ENCODE results near the gene TTLL1.
A peak's percentile ranks its signal among the peaks of the same experiment; 100 is the strongest.
"Not testable (repeated sequence)": the region's sequence is repeated elsewhere in the genome, so short reads cannot be mapped to it uniquely, and the experiment has no call there.

TTLL1 gene

DNA sequence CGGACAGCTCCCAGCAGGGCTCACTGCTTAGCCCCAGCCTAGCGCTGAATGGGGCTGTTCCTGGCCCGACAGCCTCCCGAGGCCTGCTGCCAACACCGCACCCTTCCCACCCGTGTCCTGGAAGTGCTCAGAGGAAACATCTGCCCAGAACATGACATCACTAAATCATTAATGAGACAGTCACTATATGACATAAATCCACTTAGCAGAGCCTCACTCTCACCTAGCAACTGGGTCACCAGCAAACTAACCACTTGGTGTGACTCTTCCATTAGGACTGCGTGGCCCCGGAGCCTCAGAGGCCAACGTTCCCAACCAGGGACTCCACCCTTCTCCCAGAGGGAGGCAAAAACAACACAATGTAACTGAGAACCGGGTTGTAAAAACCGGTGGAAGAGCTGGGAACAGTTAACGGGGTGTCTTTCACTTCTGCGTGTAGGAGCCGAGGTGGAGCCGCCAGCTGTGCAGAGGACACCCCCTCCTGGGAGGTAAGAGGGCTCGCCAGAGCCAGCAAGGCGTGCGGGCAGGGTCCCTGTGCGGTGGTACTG lies 52.8 kb downstream of the TTLL1 start:
- WGBS (ENCODE audit: insufficient coverage): 31% methylated on average over 16 of the region's 19 CpGs
- DNase-seq: peak; percentile 77 to 96 (median 92)
- Histone ChIP-seq H3K36me3 (ENCODE audit: control insufficient read depth in 4 of 4, insufficient read depth in 4 of 4, low read length in 3 of 4) (peaks cover 0 to 2% (median 0%) of the 10 kb centered on the region in 4 experiments), H3K9me3 (ENCODE audit: control extremely low read depth in 1 of 5, control insufficient read depth in 4 of 5, insufficient read depth in 2 of 5, low read depth in 1 of 5, low read length in 4 of 5) (no peaks in the 10 kb centered on the region), H3K4me3 (ENCODE audit: control insufficient read depth in 1 of 7, extremely low read depth in 1 of 7, insufficient read depth in 4 of 7, low read depth in 2 of 7, low read length in 6 of 7) (peak overlapping the region in 1 of 7 experiments; percentile 28), H3K27ac (ENCODE audit: insufficient read depth in 1 of 2, low read depth in 1 of 2, low read length in 2 of 2, poor library complexity in 1 of 2, severe bottlenecking in 2 of 2) (peak overlapping the region in 1 of 2 experiments; percentile 5), H3K27me3 (replicated peaks in 2 of 5; ENCODE audit: control insufficient read depth in 4 of 5, insufficient read depth in 5 of 5, low read length in 4 of 5) (no peaks in the 10 kb centered on the region), H3K4me1 (ENCODE audit: control extremely low read depth in 1 of 4, control insufficient read depth in 4 of 4, insufficient read depth in 4 of 4, low read length in 3 of 4) (peaks cover 0 to 16% (median 7%) of the 10 kb centered on the region in 4 experiments)
- POLR2A ChIA-PET: no interaction called here
- CTCF ChIA-PET: interaction anchor here (0.9 to 1.7 kb wide), 4 partner anchors 14 to 167 kb away, joined by 3 to 6 read pairs (median 4); no protein-coding TSS in a partner anchor

DNA sequence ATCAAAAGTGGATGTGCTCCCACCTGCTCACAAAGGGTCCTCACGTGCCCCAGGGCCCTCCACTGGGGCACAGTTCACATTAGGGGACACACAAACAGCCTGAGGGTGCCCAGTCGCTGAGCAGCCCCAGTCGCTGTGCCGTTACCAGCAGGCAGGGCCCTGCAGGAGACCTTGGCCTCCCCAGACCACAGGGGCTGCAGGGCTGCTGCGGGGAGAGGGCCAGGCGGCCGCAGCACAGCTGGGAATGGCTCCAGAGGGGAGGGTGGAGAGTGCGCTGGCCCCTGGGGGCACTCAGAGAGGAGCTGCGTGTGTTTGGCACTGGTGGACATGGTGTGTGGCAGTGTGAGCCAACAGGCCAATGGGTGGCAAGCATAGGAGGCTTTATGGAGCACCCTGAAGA lies 53.9 kb downstream of the TTLL1 start:
- ChIA-PET CTCF (interaction anchor here (0.8 to 1.7 kb wide), 6 partner anchors 13 to 133 kb away, joined by 3 to 6 read pairs (median 3); no protein-coding TSS in a partner anchor), POLR2A (no interaction called here)
- WGBS (ENCODE audit: insufficient coverage): 97% methylated on average over 7 of the region's 9 CpGs
- Histone ChIP-seq H3K27me3 (replicated peaks in 2 of 5; ENCODE audit: control insufficient read depth in 4 of 5, insufficient read depth in 5 of 5, low read length in 4 of 5) (no peaks in the 10 kb centered on the region), H3K27ac (ENCODE audit: insufficient read depth in 1 of 2, low read depth in 1 of 2, low read length in 2 of 2, poor library complexity in 1 of 2, severe bottlenecking in 2 of 2) (no peak overlapping the region), H3K9me3 (ENCODE audit: control extremely low read depth in 1 of 5, control insufficient read depth in 4 of 5, insufficient read depth in 2 of 5, low read depth in 1 of 5, low read length in 4 of 5) (no peaks in the 10 kb centered on the region), H3K4me1 (ENCODE audit: control extremely low read depth in 1 of 4, control insufficient read depth in 4 of 4, insufficient read depth in 4 of 4, low read length in 3 of 4) (peaks cover 0 to 16% (median 7%) of the 10 kb centered on the region in 4 experiments), H3K4me3 (ENCODE audit: control insufficient read depth in 1 of 7, extremely low read depth in 1 of 7, insufficient read depth in 4 of 7, low read depth in 2 of 7, low read length in 6 of 7) (no peak overlapping the region), H3K36me3 (ENCODE audit: control insufficient read depth in 4 of 4, insufficient read depth in 4 of 4, low read length in 3 of 4) (peaks cover 0 to 2% (median 0%) of the 10 kb centered on the region in 4 experiments)
- no peak for DNase-seq

DNA sequence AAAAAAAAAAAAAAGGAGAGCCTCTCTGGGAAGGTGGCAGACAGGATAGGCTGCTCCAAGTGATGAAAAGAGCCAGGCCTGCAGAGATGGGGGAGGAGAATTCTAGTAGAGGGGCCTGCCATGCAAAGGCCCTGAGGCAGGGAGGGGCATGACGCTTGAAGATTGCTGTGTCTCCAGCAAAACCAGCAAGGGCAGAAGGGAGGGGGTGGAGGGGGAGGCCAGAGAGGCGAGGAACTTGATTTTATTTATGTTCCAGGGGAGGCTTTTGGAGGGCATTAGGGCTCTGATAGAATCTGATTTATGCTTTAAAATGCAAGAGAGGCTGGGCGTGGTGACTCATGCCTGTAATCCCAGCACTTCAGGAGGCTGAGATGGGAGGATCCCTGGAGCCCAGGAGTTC lies 57.6 kb downstream of the TTLL1 start:
- H3K9me3 ChIP-seq (ENCODE audit: control extremely low read depth in 1 of 5, control insufficient read depth in 4 of 5, insufficient read depth in 2 of 5, low read depth in 1 of 5, low read length in 4 of 5): no peaks in the 10 kb centered on the region
- no peaks in the 10 kb centered on the region for H3K36me3 ChIP-seq (ENCODE audit: control insufficient read depth in 4 of 4, insufficient read depth in 4 of 4, low read length in 3 of 4)
- no peak overlapping the region for H3K27ac ChIP-seq (ENCODE audit: insufficient read depth in 1 of 2, low read depth in 1 of 2, low read length in 2 of 2, poor library complexity in 1 of 2, severe bottlenecking in 2 of 2)
- CTCF ChIA-PET: no interaction called here
- no peaks in the 10 kb centered on the region for H3K27me3 ChIP-seq (replicated peaks in 2 of 5; ENCODE audit: control insufficient read depth in 4 of 5, insufficient read depth in 5 of 5, low read length in 4 of 5)
- peaks cover 0 to 15% (median 7%) of the 10 kb centered on the region in 4 experiments for H3K4me1 ChIP-seq (ENCODE audit: control extremely low read depth in 1 of 4, control insufficient read depth in 4 of 4, insufficient read depth in 4 of 4, low read length in 3 of 4)
- whole genome bisulfite sequencing (ENCODE audit: insufficient coverage): no CpG with 5 or more reads among the region's 3 CpGs
- no peak for DNase-seq
- no peak overlapping the region for H3K4me3 ChIP-seq (ENCODE audit: control insufficient read depth in 1 of 7, extremely low read depth in 1 of 7, insufficient read depth in 4 of 7, low read depth in 2 of 7, low read length in 6 of 7)
- POLR2A ChIA-PET: no interaction called here

DNA sequence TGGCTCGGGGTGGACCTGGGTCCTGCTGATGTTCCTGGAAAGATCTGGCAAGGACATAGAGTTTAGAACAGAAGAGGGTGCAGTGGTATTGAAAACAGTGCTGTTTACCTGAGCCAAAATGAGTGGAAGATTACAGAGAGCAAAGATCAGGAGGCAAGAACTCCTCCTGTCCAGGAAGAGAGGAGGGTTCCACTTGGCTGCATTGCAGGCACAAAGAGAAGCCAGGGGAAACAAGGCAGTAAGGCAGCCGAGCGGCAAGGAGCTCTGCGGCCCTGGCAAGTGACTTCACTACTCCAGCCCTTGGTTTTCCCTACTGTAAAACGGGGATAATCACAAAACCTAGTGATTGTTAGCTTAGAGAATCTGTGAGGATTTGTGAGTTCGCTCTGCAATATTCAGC lies 70.6 kb downstream of the TTLL1 start:
- WGBS (ENCODE audit: insufficient coverage): 92% methylated on average over 3 of the region's 6 CpGs
- CTCF ChIA-PET: interaction anchor here (1.0 kb wide), 1 partner anchor 25 kb away, joined by 3 read pairs; no protein-coding TSS in a partner anchor
- no peak overlapping the region for H3K27ac ChIP-seq (ENCODE audit: insufficient read depth in 1 of 2, low read depth in 1 of 2, low read length in 2 of 2, poor library complexity in 1 of 2, severe bottlenecking in 2 of 2)
- H3K4me3 ChIP-seq (ENCODE audit: control insufficient read depth in 1 of 7, extremely low read depth in 1 of 7, insufficient read depth in 4 of 7, low read depth in 2 of 7, low read length in 6 of 7): no peak overlapping the region
- H3K36me3 ChIP-seq (ENCODE audit: control insufficient read depth in 4 of 4, insufficient read depth in 4 of 4, low read length in 3 of 4): no peaks in the 10 kb centered on the region
- no peak for DNase-seq
- H3K27me3 ChIP-seq (replicated peaks in 2 of 5; ENCODE audit: control insufficient read depth in 4 of 5, insufficient read depth in 5 of 5, low read length in 4 of 5): no peaks in the 10 kb centered on the region
- POLR2A ChIA-PET: no interaction called here
- no peaks in the 10 kb centered on the region for H3K9me3 ChIP-seq (ENCODE audit: control extremely low read depth in 1 of 5, control insufficient read depth in 4 of 5, insufficient read depth in 2 of 5, low read depth in 1 of 5, low read length in 4 of 5)
- H3K4me1 ChIP-seq (ENCODE audit: control extremely low read depth in 1 of 4, control insufficient read depth in 4 of 4, insufficient read depth in 4 of 4, low read length in 3 of 4): peaks cover 0 to 13% (median 10%) of the 10 kb centered on the region in 4 experiments

DNA sequence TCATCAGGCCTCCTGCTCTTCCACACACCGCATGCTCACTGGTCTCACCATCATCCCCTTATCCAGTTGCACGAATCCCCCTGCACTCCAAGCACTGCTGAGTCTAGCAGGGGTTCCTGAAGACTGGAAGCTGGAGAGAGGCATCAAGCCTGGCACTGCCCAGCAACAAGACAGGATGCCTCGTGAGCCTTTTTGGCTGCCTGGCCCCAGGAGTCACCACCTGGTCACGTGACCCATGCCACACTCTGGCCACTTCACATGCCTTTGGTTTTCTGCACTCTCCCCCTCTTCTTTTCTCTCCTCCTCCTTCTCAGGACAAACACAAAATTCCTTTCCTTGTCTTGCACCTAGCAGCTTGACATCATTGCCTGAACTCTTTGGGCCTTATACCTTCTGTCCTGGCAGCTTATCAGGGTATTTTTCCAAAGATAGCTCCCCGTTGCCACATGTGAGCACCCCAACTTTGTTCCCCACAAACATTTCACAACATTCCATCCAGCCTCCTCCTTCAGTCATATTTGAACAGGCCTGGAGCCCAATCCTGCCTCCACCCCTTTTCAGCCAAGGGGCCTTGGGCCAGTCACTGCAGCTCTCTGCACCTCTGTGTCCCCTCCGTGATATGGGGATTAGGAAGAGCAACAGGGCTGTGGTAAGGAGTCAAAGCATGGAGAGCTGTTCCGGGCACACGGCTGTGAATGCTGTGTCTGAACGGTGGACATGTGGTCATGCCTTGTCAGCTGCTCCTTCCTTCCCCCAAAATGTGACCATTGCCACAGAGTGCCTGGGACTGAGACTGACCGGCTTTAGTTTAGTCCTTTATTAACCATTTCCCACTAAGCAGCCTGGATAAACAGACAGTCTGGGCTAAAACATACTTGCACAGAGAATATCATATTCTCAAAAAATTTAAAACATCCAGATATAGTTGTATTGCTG lies 71.4 kb downstream of the TTLL1 start:
- Histone ChIP-seq H3K4me3 (ENCODE audit: control insufficient read depth in 1 of 7, extremely low read depth in 1 of 7, insufficient read depth in 4 of 7, low read depth in 2 of 7, low read length in 6 of 7) (no peak overlapping the region), H3K27ac (ENCODE audit: insufficient read depth in 1 of 2, low read depth in 1 of 2, low read length in 2 of 2, poor library complexity in 1 of 2, severe bottlenecking in 2 of 2) (no peak overlapping the region), H3K36me3 (ENCODE audit: control insufficient read depth in 4 of 4, insufficient read depth in 4 of 4, low read length in 3 of 4) (no peaks in the 10 kb centered on the region), H3K27me3 (replicated peaks in 2 of 5; ENCODE audit: control insufficient read depth in 4 of 5, insufficient read depth in 5 of 5, low read length in 4 of 5) (no peaks in the 10 kb centered on the region), H3K4me1 (ENCODE audit: control extremely low read depth in 1 of 4, control insufficient read depth in 4 of 4, insufficient read depth in 4 of 4, low read length in 3 of 4) (peaks cover 5 to 21% (median 19%) of the 10 kb centered on the region in 4 experiments), H3K9me3 (ENCODE audit: control extremely low read depth in 1 of 5, control insufficient read depth in 4 of 5, insufficient read depth in 2 of 5, low read depth in 1 of 5, low read length in 4 of 5) (no peaks in the 10 kb centered on the region)
- ChIA-PET POLR2A (interaction anchor here (0.7 kb wide), 1 partner anchor 1154 kb away, joined by 3 read pairs; no protein-coding TSS in a partner anchor), CTCF (interaction anchor here (0.8 kb wide), 1 partner anchor 16 kb away, joined by 5 read pairs; no protein-coding TSS in a partner anchor)
- 93% methylated on average over 7 of the region's 10 CpGs for WGBS (ENCODE audit: insufficient coverage)
- DNase-seq: no peak

DNA sequence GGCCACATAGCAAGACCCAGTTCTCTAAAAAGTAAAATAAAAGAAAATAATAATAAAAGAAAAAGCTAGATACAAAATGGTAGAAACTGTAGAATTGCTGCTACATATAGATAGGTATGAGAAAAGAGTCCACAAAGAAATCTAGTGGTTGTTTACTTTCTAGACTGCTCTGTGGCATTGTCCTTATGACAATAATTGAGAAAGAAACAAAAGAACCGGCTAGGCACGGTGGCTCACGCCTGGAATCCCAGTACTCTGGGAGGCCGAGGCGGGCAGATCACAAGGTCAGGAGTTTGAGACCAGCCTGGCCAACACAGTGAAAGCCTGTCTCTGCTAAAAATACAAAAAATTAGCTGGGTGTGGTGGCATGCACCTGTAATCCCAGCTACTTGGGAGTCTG lies 73.0 kb downstream of the TTLL1 start:
- H3K27ac ChIP-seq (ENCODE audit: insufficient read depth in 1 of 2, low read depth in 1 of 2, low read length in 2 of 2, poor library complexity in 1 of 2, severe bottlenecking in 2 of 2); H3K9me3 ChIP-seq (ENCODE audit: control extremely low read depth in 1 of 5, control insufficient read depth in 4 of 5, insufficient read depth in 2 of 5, low read depth in 1 of 5, low read length in 4 of 5); H3K4me3 ChIP-seq (ENCODE audit: control insufficient read depth in 1 of 7, extremely low read depth in 1 of 7, insufficient read depth in 4 of 7, low read depth in 2 of 7, low read length in 6 of 7); H3K27me3 ChIP-seq (replicated peaks in 2 of 5; ENCODE audit: control insufficient read depth in 4 of 5, insufficient read depth in 5 of 5, low read length in 4 of 5); H3K36me3 ChIP-seq (ENCODE audit: control insufficient read depth in 4 of 4, insufficient read depth in 4 of 4, low read length in 3 of 4); POLR2A ChIA-PET; DNase-seq: not testable (repeated sequence)
- CTCF ChIA-PET: interaction anchor here (0.9 to 1.0 kb wide), 2 partner anchors 18 to 123 kb away, joined by 3 read pairs; no protein-coding TSS in a partner anchor
- peaks cover 5 to 26% (median 22%) of the 10 kb centered on the region in 4 experiments for H3K4me1 ChIP-seq (ENCODE audit: control extremely low read depth in 1 of 4, control insufficient read depth in 4 of 4, insufficient read depth in 4 of 4, low read length in 3 of 4)
- WGBS (ENCODE audit: insufficient coverage): 98% methylated on average over 5 of the region's 5 CpGs
